AG20443 (cell line): ENCODE measurements around the gene HOXC13.
A peak's percentile ranks its signal among the peaks of the same experiment; 100 is the strongest.

Experiments
- DNase-seq: peaks from one replicate; pipeline ENCODE4 v3.0.0; 2012; ENCODE audit warnings: low spot score, mixed read lengths

HOXC13 gene

DNA sequence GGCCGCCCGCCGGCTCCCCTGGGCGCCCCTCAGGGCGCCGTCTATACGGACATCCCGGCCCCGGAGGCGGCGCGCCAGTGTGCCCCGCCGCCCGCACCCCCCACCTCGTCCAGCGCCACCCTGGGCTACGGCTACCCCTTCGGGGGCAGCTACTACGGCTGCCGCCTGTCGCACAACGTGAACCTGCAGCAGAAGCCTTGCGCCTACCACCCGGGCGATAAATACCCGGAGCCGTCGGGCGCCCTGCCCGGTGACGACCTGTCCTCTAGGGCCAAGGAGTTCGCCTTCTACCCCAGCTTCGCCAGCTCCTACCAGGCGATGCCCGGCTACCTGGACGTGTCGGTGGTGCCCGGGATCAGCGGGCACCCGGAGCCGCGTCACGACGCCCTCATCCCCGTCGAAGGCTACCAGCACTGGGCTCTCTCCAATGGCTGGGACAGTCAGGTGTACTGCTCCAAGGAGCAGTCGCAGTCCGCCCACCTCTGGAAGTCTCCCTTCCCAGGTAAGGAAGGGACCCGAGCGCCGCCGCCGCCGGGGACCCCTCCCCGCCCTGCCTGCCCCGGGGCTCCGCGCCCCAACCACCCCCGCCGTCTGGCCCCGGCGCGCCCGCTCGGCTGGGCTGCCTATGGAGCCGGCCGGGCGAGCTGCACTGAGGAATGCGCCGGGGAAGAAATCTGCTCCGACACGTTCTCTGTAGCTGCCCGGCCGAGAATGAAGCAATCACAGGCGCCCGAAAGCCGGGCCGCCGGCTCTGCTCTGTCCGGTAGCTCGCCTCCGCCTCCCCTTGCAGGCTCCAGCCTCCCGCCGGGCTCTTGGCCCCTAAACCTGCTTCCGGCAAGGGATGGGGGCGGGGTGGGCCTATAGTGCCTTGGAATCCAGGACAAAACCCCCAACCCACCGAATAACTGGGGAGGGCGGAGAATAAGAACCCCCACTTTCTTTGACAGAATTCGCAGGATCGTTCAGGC, 794 bp downstream of the HOXC13 start:
- peak; percentile 82 for DNase-seq

DNA sequence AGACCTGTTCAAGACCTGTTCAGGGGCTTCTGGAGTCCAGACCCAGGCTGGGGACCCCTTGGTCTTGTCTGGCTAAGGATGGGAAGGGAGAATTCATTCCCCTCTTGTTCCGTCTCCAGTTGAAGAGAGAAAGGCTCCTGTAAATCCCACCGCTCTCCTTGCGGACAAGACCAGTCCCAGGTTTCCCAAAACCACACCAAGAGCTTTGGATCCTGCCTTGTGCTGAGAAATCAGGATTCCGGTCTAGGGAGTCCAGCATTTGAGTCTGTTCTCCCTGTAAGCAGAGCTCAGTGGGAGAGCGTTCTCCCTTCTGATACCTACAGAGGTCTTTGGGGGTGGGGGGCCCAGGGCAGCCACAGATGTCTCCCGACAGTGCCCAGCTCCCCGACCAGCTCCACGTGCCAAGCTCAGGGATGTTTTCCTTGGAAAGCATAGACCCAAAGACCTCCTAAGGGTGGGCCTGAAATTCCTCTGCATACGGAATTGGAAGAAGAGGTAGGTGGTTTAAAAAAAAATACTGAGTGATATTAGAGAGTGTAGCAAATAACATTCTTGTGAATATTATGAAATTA, 1.9 kb downstream of the HOXC13 start:
- DNase-seq = no peak

DNA sequence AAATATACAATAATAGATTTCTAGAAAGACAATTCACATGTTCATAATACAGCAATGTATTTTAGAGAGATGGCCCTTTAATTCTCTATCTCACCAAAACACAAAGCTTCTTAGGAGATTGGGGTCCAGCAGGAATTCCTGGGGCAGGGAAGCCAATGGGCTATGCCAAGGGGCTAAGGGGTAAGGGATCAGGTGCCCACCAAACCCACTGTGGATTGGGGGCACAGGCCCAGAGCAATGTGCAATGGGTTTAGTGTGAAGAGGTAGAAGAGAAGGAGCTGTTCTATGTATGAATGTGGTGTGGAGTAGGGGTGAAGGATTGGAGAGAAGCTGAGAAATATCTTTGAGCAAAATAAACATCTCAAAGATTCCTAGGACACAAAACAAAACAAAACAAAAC, 2.6 kb downstream of the HOXC13 start:
- no peak for DNase-seq

DNA sequence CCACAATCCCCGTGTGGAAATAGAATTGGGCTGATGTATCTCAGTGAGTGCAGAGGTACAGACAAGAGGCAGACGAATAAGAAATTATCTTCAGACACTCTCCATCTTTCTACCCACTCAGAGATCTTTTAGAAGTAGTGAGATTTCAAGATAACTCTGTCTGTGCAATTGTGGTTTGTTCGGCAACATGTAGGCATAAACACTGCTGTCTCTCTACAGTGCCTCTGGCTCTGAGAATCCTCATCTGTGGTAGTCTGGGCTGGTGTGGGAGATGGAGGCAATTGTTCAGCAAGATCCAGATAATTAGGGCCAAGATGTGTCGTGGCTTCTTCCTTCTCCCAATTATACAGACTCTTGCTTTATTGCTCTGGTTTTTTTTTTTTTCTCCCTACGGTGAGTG, 3.1 kb downstream of the HOXC13 start:
- no peak for DNase-seq

DNA sequence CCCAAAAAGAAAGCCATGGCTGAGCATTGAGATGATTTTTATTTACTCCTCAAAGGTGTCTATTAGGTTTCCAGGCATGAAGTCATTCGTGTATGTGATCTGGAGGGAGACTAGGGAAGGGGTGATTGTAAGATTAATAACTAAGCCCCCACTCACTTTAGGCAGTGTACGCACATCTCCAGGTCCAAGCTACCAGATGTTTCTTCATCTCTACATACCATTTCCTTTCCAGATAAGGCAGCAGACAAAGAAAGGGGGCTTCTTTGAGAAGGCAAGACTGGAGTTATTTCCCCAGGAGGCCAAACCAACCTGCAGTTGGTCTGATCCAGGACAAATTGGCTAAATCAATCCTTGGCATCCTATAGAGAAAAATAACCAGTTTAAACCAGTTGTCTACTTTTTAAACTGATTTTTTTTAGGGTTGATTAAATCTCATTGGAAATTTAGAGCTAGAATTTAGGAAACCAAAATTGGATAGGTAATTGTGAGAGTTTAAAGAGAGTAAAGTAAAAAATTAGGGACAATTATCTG, 3.9 kb downstream of the HOXC13 start:
- DNase-seq = no peak

DNA sequence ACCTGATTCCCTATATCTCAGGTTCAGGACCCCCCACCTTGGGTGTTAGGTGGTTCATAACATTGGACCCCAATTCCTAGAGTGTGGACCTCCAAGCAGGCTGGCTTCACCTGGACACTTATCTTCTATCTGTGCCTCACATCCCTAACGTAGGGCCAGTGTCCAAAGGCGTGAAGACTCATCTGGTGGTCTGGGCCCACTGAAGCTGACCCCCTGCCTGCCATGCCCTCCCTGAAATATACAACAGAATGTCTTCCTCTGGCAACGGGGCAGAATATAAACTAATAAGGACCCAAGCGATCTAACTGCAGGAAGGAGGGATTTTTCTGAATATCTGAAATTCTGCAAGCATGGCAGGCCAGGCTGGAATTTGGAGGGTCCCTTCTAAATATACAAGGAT, 5.6 kb downstream of the HOXC13 start:
- no peak for DNase-seq

DNA sequence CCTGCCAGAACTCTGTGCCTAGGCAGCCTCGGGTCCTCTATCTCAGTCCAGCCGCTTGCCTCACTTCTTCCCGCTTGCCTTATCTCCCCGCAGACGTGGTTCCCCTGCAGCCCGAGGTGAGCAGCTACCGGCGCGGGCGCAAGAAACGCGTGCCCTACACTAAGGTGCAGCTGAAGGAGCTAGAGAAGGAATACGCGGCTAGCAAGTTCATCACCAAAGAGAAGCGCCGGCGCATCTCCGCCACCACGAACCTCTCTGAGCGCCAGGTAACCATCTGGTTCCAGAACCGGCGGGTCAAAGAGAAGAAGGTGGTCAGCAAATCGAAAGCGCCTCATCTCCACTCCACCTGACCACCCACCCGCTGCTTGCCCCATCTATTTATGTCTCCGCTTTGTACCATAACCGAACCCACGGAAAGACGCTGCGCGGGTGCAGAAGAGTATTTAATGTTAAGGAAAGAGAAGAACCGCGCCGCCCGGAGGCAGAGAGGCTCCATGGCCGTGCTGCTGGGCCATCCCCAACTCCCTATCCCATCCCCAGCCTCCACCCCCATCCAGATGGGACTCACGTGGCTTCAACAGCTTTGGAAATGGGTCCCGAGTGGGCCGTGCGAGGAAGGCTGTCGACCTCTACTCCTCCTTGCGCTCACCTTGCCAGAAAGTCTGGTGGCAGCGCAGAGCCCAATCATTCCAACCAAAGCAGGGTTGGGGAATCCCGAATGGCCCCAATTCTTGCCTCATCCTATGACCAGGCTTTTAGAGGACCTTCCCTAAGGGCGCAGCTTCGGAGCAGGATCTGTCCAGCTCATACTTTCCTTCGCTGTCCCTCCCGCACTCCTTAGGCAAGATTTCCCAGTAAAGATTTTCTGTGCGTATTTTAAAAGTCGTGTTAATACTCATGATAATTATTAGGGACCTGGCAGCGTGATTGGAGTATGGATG, 6.5 kb downstream of the HOXC13 start:
- no peak for DNase-seq

DNA sequence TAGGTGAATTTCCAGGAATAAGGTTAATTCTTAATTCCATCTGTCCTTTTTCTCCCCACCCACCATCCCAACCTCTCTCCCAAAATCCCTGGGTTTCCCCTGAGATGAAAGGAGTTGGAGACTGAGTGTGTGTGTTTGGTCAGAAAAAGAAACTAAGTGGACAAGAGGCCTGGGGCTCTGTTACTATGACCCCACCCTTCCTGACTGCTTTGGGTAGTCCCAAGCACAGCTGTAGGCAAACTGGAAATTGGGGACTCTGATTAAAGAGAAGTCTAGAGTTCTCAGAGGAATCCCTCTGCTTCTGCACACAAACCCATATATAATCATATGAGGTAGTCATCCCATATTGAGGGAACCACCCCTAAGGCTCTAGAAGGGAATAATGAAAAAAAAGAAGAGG, 9.1 kb downstream of the HOXC13 start:
- no peak for DNase-seq

DNA sequence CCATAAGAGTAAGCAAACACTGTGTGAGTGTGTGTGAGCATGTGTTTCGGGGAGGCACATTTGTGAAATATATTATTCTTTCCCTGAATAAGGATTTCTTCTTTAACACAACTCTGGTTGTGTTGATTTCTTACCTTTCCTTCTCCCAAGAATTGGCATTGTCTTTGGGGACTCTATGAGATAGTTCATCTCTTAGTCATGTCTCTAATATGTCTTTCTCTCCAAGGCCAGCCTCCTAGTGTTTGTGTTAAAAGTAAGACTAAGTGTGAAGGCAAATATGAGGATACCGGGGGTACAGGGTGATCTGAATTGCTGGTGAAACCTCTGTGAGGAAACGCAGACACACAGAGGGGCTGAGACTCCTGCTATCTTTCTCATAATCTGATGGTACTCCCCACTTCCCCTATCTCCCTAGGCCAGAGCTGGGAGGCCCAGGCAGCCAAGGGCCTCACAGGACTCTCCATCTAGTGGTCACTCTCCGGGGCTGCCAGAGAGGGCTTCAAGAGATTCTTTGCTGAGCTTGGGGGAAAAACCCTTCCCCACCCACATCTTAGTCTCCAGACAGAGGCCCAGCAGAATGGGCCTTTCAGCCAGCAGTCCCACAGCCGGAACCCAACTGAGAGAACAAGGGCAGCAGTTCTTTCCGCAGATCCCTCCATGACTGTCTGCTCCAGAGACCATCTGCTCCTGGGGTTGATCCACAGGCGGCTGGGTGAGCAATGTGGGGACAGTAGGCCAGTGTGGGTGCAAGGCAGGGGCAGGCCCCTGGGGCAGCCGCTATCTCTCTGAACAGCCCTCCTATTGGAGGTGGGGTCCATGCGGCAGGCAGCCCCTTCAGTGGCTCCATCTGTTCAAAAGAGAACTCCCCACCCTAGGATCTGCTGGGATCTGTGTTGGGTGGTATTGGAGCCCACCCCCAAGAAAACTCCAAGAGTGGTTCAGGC, 10.3 kb downstream of the HOXC13 start:
- DNase-seq = no peak

DNA sequence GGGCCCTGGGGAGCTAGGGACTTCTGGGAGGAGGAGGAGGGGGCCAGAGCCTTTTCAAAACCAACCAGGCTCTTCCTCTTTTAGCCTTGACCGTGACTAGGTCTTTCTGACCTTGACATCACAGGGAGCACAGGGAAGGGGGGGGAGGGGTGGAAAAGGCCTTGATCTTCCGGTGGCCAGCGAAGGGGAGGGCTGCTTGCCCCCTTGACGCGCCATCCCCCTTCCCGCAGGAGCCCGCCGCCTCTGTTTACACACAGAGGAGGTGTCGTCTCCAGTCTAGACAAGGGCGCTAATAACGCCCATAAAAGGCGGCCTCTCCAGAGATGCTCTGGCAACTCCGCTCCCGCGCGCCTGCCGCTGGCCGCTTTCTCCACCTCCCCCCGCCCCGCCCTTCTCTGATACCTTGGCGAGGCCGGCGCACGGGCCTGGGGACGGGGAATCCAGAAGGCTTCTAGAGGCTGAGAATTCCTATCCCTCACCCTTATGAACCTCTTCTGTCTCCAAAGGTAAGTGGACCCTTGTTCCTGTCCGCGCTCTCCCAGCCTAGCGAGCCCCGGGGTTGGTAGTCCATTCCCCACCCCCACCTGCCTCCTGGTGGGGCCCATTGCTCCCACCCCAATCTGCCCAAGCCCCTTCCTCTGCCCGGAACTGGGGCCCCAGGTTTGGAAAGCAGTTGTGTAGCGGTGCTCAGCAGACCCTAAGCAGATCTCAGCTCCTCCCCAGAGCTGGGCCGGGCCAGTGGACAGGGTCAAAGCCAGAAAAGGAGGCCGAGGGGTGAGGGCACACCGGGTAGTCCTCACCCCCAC, 11.2 kb downstream of the HOXC13 start:
- no peak for DNase-seq

DNA sequence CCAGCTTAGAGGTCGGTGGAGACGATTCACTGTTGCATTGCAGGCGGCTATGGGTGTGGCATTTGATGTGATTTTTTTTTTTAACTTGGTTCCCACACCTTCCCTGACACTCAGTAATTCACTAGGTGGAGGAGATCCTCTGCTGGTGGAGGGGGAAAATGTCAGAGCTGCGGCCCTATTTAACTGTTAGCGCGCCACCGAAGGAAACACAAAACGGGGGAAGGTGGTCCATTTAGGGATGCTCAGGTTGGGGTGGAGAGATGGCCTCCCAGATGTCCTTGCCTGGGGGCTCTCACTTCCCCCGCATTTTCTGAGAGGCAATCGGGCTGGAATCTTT, 11.8 kb downstream of the HOXC13 start:
- DNase-seq = no peak

DNA sequence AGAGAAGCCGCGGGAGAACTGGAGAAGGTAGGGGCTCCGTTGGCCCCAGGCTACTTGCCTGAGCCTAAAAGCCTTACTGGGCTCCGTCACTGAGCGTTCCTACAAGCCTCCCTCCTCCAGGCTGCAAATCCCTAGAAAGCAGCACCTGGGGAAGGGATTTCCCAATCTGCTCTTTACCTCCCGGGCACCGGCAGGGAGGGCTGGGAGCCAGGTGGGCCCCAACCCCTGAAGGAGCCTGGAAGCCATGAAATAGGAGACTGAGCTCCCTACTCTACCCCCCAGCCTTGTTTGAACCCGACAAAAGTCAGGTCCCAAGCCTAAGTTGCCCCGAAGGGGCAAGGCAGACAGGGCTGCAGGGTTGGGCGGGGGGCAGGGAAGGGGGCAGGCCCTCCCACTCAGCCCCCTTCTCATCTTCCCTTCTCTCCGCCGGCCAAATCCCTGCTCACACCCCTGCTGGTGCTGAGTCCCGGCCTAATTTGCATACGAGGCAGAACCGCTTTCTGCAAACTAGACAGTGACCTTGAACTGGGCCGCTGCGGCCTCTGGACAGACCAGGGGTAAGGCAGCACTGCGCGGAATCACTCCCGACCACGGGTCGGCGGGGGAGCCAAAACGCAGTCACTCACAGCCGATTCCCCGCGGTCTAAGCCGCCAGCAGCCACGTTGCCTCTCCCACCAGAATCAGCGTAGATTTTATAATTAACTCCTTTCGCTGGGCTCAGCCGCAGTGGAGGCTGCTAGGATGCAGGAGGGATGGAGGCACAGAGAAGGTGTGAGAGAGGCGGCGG, 12.4 kb downstream of the HOXC13 start:
- DNase-seq = no peak

DNA sequence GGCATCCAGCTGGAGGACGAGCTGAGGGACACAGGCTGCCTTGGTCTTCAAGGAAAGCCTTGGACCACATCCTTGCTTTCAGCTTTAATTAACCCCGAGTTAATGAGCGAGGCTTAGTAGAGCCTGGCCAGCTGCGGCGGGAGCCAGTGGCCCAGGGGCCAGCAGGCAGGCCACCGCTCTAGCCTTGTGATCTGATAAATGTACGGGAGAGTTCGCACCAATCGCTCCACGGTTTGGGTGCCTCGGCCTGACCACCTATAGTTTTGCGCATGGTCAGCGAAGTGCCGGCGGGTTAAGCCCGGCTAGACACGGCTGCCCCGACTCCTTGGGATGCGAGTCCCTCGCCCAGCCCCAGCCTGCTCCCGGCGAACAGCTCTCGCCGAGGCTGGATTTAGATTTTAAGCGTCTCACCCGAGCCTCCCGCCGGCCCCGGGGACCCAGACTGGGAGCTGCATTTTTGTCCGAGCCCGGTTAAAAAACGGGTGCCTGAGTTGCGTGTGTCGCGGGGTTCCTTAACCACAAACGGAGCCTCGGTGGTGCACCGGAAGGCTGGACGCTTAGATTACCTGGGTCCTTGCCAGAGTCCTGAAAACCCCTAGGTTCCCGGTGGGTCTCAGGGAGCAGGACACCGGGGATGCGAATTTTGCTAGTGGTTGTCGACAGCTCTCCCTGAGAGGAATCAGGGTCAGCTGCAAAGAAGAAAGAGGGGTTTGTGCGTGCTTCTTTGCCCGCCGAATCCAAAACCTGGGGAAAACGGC, 13.1 kb downstream of the HOXC13 start:
- DNase-seq = no peak

DNA sequence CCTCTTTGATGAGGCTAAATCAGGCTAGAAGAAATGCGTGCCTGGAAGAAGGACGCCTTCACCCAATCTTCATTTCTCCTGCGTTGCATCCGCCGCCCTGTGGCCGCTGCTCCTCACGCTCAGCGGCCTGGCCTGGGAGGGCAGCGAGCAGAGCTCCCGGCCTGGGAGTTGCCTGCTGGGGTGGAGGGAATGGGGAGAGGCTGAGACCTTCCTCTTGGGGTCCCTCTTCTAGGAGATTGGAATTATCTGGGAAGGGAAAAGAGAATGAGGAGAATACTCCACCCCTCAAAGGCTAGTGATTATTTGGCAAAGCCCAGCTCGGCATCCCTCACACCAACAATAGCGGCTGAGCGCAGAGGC, 13.7 kb downstream of the HOXC13 start:
- DNase-seq = peak; percentile 58

DNA sequence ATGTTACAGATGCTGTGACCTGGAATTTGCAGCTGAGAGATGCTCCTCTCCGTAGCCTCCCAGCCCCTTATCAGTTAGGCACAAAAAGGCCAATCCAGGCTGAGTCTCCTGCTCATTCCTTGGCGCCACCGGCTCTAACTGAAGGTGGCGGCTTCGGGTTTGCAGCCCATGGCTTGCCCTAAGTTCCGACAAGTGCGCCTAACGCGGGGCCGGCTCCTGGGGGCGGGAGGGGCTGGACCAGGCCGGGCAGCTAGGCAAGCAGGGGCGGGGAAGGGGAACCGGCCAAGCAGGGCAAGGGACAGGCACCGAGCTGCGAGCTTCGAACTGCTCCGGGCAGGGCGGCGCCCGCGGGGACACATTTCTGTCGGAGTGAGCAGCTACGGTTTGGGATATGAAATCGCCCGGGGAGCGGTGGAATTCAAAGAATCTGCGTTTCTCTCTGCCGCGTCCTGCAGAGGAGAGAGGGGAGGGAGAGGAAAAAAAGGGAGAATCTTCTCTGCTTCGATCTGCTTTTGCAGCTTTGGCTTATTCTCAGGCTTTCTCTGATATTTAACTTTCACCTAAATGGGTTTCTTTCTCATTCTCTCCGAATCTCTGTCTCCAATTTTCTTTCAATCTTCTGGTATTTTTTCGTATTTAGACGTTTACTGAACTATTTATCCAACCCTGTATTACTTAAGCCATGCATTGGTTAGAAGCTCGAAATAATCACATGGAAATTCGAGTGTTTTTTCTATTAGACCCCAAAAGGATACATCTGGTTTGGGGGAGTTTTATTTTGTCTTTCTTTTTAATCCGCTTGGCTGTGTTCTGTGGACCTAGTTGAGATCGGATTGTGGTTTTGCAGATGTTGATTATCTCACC, 14.5 kb downstream of the HOXC13 start:
- peak; percentile 59 for DNase-seq

DNA sequence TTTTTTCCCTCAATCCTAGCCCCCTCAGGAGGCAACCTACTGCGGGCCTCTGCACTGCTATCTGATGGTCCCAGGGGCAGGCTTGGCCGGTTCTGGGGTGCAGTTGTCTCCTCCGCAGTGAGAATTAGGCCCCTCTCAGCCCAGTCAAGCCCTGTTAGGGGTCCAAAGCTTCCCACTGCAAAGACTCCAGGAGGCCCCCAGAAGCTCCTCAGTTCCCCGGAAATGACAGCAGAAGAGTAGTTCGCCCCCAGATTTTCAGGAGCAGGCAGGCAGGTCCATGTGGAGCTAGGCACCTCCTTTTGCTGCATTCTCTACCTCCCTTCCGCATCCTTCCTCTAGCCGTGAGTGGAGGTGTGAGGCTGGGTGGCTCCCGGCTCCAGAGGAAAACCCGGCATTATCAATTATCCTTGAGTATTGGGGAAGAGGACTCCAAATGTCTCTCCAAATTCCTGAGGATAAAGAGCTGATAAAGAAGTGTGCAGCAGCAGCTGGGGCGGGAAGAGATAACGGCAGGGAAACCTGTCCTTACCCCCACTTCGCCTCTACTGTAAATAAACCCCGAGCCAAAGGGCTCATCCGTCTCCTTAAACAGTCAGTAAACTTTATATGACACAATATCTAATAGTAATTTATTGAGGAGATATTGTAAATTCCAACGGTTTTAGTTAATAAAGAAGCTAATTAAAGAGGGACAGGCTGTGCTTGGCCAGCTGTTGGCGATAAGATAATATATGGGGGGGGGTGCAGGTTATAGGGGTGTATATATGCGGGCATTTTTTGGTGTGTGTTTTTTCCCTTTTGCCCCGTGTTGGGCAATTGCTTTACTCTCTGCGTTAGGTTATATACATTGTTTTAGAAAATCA, 15.4 kb downstream of the HOXC13 start:
- no peak for DNase-seq

DNA sequence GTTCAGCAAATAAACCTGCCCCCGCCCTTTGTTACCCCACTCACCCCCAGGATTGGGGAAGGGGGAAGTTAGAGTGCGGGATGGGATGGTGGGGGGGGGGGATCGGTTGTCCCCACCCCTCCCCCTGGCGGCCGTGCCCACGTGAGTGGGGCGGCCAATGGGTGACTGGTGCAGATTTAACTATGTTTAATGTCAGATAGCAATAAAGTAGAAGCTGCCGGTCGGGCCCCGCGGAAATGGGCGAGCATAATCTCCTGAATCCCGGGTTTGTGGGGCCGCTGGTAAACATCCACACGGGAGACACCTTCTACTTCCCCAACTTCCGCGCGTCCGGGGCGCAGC, 16.0 kb downstream of the HOXC13 start, which contains the start of gene HOXC12:
TSS of gene HOXC12 (plus strand) at position 210 of the 342 bp plus-strand sequence. CDS start at position 237, 27 bp downstream.
- DNase-seq = no peak
